Calu3 (cell line): Measurements from ENCODE around the gene COIL. TPM values are rescaled to one million over a fixed set of nuclear protein-coding genes. Genes with fewer than 3 reads are reported as not detected.

Experiments
- BruUV-seq: library from RNA; stranded (reverse); fragments of 400-500 nt; replicated peaks from 2 replicates; lab custom pipeline; 2021; lab: Mats Ljungman, UMichigan
- CTCF ChIA-PET: fragments of 300-600 bp; sonication (Branson Sonifier 250); formaldehyde crosslinking; loops from one replicate; lab custom pipeline; 2022; ENCODE audit warnings: antibody characterized with exemption; lab: Charles Lee
- DNase-seq: peaks from one replicate; pipeline ENCODE4 v3.0.0; 2022
- H3K27ac Mint-ChIP-seq: one replicate; pipeline ENCODE4 v1.8.0; 2022; ENCODE audit warnings: mixed read lengths; ENCODE audit not compliant: unreplicated experiment
- H3K27me3 Mint-ChIP-seq: one replicate; pipeline ENCODE4 v1.8.0; 2022; ENCODE audit warnings: mixed read lengths; ENCODE audit not compliant: unreplicated experiment
- H3K36me3 Mint-ChIP-seq: one replicate; pipeline ENCODE4 v1.8.0; 2022; ENCODE audit warnings: mild to moderate bottlenecking, moderate library complexity, mixed read lengths; ENCODE audit not compliant: insufficient read depth, unreplicated experiment
- H3K4me1 Mint-ChIP-seq: one replicate; pipeline ENCODE4 v1.8.0; 2022; ENCODE audit warnings: mild to moderate bottlenecking, low read depth, mixed read lengths; ENCODE audit not compliant: unreplicated experiment
- H3K4me3 Mint-ChIP-seq: one replicate; pipeline ENCODE4 v1.8.0; 2022; ENCODE audit warnings: mild to moderate bottlenecking, low read depth, moderate library complexity, mixed read lengths; ENCODE audit not compliant: unreplicated experiment
- H3K9me3 Mint-ChIP-seq: one replicate; pipeline ENCODE4 v1.8.0; 2022; ENCODE audit warnings: low read depth, mixed read lengths; ENCODE audit not compliant: unreplicated experiment
- intact Hi-C: fragments of 100-400 bp; cut with micrococcal nuclease; formaldehyde crosslinking; loops from one replicate; pipeline ENCODE4 v1.10.0; 2022; ENCODE audit not compliant: unreplicated experiment
- total RNA-seq: library from RNA; stranded (reverse); gene quantifications from 2 replicates; pipeline ENCODE4 v1.2.3, GENCODE V29; 2022
- TF ChIP-seq, protein P1 (sequence below): fragments of 200-600 bp; IDR thresholded peaks from one replicate; pipeline ENCODE4 v1.8.0; 2022; ENCODE audit warnings: antibody characterized with exemption; ENCODE audit not compliant: unreplicated experiment

COIL gene
- total RNA-seq, 1 experiment from 2014 or later: 13.5 TPM

- Mint-ChIP-seq H3K27ac (no peak overlapping the region), H3K9me3 (peaks cover 10% of the 10 kb centered on the region), H3K4me3 (no peak overlapping the region), H3K36me3 (peaks cover 20% of the 10 kb centered on the region), H3K27me3 (no peaks in the 10 kb centered on the region), H3K4me1 (peaks cover 17% of the 10 kb centered on the region)
- no peak for DNase-seq
- no TSS peak for BruUV-seq
- CTCF ChIA-PET: no interaction called here
- intact Hi-C loops: no loop called here
- TF ChIP-seq, protein P1, sequence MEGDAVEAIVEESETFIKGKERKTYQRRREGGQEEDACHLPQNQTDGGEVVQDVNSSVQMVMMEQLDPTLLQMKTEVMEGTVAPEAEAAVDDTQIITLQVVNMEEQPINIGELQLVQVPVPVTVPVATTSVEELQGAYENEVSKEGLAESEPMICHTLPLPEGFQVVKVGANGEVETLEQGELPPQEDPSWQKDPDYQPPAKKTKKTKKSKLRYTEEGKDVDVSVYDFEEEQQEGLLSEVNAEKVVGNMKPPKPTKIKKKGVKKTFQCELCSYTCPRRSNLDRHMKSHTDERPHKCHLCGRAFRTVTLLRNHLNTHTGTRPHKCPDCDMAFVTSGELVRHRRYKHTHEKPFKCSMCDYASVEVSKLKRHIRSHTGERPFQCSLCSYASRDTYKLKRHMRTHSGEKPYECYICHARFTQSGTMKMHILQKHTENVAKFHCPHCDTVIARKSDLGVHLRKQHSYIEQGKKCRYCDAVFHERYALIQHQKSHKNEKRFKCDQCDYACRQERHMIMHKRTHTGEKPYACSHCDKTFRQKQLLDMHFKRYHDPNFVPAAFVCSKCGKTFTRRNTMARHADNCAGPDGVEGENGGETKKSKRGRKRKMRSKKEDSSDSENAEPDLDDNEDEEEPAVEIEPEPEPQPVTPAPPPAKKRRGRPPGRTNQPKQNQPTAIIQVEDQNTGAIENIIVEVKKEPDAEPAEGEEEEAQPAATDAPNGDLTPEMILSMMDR: no peak
Observed at GRCh38 chr17:56919717-56920116, 41.1 kb downstream of the COIL start.

DNA sequence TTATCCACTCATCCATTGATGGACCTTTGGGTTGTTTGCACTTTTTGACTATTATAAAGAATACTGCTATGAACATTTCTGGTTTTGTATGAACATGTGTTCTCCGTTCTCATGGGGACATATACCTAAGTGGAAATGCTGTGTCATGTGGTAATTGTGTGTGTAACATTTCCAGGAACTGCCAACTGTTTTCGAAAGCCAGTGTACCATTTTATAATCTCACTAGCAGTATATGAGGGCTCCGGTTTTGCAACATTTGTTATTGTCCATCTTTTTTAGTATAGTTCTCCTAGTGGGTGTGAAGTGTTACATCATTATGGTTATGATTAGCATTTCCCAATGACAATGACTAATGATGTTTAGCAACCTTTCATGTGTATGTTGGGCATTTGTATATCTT lies 41.9 kb downstream of the COIL start:
- Mint-ChIP-seq H3K27me3 (no peaks in the 10 kb centered on the region), H3K4me3 (no peak overlapping the region), H3K36me3 (peaks cover 28% of the 10 kb centered on the region), H3K4me1 (peaks cover 21% of the 10 kb centered on the region), H3K9me3 (peaks cover 10% of the 10 kb centered on the region), H3K27ac (no peak overlapping the region)
- intact Hi-C loops: no loop called here
- no TSS peak for BruUV-seq
- no peak for DNase-seq
- TF ChIP-seq, protein P1: no peak
- CTCF ChIA-PET: no interaction called here

DNA sequence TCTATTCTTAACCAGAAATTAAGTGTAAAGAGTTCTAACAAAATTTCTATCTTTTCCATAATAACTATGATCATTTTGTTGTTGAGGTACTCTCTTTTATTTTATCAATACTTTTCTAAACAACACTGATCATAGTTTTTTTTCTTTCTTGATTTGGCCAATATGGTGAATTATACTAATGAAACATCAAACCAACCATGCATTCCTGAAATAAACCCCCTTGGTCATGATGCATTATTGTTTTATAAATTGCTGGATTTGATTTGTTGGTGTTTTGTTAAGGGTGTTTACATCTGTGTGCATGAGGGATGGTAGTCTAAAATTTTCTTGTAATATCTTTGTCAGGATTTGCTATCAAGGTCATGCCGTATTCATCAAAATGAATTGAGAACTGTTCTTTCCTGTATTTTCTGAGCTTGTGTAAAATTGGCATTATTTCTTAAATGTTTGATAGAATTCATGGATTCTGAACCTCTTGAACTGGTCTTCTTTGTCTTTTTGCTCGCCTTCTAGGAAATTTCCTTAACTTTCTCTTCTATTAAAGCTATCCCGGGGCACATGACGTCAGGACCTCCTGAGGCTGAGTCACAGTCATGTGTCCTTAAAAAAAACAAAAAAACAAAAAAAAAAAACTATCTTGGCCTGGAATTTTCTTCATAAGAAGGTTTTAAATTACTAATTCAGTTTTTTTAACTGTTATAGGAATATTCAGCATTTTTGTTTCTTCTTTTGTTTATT lies 43.1 kb downstream of the COIL start:
- no TSS peak for BruUV-seq
- H3K36me3 Mint-ChIP-seq: peaks cover 40% of the 10 kb centered on the region

DNA sequence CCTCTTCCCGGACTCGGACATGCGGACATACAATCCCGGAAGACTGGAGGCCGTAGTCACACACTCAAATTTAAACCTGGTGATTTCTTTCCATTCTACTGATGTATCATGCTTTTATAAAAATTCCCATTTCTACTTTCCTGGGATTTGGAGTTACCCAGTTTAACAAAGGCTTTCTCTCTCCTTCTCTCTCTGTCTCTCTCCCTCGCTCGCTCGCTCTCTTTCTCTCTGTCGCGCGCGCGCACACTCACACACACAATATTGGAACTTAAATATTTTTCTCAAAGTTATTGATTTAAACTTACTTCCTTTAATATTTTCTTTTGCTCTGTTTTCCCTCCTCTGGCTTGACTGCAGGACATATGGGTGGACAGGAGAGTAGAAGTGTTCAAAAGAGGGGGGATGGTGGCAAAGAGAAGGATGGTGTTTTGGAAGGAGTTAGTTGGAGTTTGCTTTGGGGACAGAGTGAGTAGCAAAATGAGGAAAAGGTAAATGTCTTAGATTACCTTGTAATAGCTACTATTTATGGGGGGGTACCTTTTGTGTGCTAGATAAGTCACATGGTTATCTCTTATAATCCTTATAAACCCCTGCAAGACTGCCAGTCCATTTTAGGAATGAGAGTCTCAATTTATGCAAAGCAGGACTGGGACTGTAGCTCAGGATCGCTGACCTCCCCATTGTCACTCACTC lies 46.1 kb downstream of the COIL start:
- TF ChIP-seq, protein P1: no peak
- CTCF ChIA-PET: interaction anchor here (0.6 kb wide), 1 partner anchor 96 kb away, joined by 5 read pairs; no protein-coding TSS in a partner anchor
- Mint-ChIP-seq H3K9me3 (peaks cover 5% of the 10 kb centered on the region), H3K4me1 (peaks cover 28% of the 10 kb centered on the region), H3K27me3 (no peaks in the 10 kb centered on the region), H3K36me3 (peaks cover 60% of the 10 kb centered on the region), H3K4me3 (peak overlapping the region; percentile 83), H3K27ac (peak overlapping the region; percentile 90)
- no TSS peak for BruUV-seq
- intact Hi-C loops: no loop called here
- no peak for DNase-seq

More for the DNA sequence above, 43.1 kb downstream of the COIL start:
- peaks cover 10% of the 10 kb centered on the region for H3K9me3 Mint-ChIP-seq
- H3K4me1 Mint-ChIP-seq: peaks cover 21% of the 10 kb centered on the region
- H3K27me3 Mint-ChIP-seq: no peaks in the 10 kb centered on the region
- DNase-seq: no peak
- no peak overlapping the region for H3K4me3 Mint-ChIP-seq
- no peak overlapping the region for H3K27ac Mint-ChIP-seq
- intact Hi-C loops: no loop called here
- TF ChIP-seq, protein P1: no peak
- CTCF ChIA-PET: no interaction called here
